GM19043 (cell line): ENCODE results near the gene ERCC6.

Experiments
- ATAC-seq: cut with Tn5 transposase; IDR thresholded peaks from one replicate; pipeline ENCODE4 v1.9.1; 2021; ENCODE audit warnings: low read depth; ENCODE audit not compliant: unreplicated experiment

The ERCC6 gene

DNA sequence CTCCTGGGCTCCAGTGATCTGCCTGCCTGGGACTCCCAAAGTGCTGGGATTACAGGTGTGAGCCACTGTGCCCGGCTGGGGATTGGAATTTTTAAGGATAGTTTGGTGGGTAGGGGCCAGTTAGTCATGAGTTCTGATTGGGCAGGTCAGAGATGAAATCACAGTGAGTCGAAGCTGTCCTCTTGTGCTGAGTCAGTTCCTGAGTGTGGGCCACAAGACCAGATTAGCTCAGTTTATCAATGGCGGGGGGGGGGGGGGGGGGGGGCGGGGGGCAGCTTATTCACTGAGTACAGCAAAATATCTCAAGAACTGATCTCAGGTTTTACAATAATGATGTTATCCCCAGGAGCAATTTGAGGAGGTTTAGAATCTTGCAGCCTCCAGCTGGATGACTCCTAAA is 11.6 kb upstream of the ERCC6 start:
- no peak for ATAC-seq

DNA sequence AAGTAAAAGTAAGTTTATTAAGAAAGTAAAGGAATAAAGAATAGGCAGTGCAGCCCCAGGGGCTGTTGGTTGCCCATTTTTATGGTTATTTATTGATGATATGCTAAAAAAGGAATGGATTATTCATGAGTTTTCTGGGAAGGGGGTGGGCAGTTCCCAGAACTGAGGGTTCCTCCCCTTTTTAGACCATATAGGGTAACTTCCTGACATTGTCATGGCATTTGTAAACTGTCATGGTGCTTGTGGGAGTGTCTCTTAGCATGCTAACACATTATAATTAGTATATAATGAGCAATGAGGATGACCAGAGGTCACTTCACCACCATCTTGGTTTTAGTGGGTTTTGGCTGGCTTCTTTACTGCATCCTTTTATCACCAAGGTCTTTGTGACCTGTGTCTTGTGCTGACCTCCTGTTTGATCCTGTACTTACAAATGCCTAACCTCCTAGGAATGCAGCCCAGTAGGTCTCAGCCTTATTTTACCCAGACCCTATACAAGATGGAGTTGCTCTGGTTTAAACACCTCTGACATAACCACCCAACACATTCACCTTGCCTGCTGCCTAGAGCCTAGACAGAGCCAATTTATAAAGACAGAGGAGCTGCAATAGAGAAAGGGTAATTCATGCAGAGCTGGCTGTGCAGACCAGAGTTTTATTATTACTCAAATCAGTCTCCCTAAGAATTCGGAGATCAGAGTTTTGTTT is 10.9 kb upstream of the ERCC6 start:
- no peak for ATAC-seq

DNA sequence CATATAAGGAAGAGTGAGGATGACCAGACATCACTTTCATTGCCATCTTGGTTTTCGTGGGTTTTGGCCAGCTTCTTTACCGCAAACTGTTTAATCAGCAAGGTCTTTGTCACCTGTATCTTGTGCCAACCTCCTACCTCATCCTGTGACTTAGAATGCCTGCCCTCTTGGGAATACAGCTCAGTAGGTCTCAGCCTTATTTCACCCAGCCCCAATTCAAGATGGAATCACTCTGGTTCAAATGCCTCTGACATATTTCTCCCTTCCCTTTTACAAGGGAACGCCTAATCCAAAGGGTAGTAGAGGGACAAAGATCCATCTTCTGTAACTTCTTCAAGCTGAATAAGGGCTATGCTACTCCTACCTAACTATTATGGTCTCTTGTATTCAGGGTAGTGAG is 4.7 kb upstream of the ERCC6 start:
- no peak for ATAC-seq

DNA sequence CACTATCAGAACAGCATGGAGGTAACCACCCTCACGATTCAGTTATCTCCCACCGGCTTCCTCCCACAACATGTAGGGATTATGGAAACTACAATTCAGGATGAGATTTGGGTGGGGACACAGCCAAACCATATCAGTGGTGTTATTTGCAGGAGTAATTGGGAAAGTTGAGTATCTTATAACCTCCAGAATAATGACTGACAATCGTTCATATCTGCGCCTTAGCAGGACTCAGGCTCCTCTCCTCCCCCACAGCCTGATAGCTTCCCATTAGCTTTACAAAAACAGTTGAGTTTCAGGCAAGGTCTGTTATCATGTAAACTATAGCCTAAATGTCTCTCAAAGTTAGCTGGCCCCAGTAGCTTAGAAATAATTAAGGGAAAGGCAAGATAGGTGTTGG is 3.4 kb upstream of the ERCC6 start:
- ATAC-seq, result no peak

DNA sequence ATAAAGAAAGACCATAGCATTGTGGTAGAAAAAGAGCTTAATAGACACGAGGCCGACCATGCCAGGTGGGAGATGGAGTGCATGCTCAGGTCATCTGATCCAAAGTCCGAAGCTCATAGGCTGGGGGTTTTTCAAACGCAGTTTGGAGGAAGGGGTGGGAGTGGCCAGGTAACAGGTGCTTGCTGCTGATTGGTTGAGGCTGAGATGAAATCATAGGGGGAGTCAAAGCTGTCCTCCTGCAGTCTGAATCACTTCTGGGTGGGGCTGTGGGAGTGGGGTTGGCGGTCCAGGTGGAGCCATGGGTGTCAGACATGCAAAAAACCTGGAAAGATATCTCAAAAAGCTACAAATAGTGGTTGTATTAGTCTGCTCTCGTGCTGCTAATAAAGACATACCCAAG is 2.8 kb upstream of the ERCC6 start:
- no peak for ATAC-seq

DNA sequence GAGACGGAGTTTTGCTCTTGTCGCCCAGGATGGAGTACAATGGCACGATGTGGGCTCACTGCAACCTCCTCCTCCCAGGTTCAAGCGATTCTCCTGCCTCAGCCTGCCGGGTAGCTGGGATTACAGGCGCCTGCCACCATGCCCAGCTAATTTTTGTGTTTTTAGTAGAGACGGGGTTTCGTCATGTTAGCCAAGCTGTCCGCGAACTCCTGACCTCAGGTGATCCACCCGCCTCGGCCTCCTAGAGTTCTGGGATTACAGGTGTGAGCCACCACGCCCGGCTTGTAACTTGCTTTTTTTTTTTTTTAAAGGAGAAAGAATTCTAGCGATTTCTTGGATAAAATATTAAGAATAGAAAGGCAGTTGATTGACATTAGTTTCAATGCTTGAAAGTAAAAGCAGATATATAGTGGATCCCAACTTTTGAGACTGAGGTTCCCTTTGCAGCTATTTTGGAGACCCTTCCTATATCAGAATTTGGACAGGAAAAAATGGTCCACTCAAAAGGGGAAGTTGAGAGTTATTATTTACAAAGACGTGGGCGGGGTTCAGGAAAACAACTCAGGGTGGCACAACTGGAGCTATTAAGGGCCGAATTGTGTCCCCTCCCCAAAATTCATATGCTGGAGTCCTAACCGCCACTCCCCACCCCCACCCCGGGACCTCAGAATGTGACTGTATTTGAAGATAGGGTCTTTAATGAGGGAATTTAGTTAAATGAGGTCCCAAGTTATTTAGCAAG is 1.3 kb upstream of the ERCC6 start:
- no peak for ATAC-seq

DNA sequence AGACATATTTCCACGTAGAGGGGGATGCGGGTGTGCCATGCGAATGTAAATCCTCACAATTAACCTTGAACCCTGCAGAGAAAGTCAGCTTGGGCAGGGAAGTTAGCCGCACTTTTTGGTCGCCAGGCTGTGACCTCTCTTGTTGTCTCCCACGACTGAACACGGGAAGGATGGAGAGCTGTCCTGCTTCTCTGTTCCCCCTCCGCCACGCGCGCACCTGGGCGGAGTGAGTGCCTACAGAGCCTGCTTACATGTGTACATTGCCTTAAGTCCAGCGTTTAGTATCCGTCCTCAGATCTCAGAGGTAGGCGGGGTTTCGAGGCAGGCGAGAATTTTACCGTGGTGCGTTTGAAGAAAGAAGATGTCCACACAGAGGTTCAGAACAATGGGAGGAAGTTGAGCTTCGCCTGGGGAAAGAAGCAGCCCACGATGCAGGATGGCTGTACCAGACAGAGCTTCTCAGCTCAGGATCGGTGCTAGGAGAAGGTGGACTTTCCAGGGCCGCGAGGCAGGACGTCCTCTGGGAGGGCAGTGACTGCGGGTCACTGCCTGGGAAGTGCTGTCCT is 482 bp upstream of the ERCC6 start:
- peak; percentile 2 for ATAC-seq

DNA sequence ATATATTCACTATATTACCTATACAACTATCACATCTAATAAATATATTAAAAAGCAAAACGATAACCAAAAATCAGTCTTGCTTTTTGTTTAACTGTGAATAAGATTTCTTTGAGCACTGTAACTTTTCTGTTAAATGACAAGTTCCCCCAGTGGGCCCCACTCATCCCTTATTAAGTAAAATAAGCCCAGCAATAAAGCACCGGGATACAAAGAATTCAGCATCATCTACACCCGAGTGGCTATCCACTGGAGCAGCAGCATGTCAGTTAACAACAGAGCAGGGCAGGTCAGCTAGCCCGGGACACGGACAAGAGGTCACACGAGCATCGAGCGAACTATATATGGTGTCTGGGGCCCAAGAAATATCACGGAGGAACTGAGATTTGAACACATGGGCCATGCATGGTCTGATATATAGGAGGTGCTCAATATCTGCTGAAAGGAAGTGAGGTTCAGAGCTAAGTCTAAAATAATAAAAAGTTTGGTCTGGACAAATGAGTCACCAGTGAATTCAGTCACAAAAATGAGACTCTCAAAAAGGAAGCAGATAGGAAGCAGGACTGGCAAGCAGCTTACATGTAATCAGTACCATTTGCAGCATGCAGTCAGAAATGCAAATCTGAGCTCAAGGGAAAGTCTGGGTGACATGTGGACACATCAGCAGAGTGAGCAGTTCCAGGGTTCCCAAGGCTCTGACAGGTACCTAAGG is 4.1 kb downstream of the ERCC6 start:
- peak; percentile 59 for ATAC-seq

DNA sequence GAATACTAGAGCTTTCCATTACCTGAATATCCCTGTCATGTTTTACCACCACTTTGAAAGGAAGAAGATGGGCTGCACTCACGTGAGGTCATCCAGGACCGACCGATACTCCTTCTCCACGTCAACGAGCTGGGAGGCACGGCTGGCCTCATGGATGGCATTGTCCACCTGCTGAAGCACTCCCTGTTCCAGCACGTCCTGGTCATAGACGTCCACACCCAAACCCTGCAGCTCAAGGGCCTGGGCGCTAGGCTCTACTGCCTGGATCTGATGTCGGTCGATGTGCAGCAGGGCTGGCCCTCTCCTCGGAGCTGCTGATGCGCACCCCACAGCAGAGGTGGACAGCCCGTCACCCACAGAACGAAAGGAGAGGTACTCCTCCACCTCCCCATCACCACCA is 6.5 kb downstream of the ERCC6 start:
- ATAC-seq, result no peak

DNA sequence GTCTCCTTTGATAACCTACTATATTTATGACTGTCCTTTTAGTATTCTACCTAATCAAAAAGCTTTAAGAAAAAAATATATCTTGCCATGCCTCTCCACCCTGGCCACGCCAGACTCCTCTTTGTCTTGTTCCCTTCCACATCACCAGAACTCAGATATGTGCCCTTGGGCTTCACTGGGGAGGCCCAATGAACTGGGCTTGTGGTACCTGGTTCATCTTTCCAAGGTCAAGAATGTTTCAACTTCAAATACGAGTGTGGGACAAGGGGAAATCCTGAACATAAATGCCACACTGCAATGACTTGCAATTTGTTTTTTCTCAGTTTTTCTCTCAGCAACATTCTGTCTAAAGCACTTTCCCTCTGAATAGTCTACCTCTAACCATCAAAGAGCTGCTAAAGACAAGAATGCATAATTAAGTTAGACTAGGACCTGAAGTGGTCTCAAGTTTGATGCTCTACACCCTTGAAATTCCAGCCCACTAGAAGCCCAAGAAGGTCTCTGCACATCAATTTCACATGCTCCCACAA is 9.9 kb downstream of the ERCC6 start:
- ATAC-seq, result no peak

DNA sequence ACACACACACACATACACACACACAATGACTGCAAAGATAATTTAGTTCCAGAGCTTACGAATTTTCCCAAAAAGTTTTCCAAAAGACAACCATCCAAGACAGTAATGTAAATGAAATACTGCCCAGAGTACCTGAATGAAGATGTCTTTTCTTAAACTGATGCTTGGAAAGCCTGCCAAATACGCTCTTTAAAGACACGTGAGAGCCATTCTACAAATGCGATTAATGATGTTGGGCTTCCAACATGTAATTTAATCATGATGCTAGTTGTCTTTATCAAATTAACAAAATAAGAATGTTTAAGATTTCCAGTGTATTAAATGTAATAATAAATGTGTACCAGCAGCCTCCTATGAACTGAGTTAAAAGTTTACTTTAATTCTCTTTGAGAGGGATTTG is 11.1 kb downstream of the ERCC6 start:
- no peak for ATAC-seq

DNA sequence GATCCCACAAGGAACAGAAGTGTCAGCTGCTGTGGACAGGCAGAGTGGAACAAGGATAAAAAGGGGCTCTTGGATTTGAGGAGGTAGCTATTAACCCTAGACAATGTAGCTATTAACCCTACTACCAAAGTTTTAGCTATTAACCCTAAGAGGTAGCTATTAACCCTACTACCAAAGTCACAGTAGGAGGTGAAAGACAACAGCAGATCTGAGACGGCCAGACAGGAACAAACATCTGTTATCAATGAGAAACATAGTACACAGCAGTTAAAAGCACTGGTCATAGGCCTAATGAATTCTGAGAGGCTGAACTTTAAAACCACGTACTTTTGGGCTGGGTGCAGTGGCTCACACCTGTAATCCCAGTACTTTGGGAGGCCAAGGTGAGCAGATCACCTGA is 11.9 kb downstream of the ERCC6 start:
- no peak for ATAC-seq

DNA sequence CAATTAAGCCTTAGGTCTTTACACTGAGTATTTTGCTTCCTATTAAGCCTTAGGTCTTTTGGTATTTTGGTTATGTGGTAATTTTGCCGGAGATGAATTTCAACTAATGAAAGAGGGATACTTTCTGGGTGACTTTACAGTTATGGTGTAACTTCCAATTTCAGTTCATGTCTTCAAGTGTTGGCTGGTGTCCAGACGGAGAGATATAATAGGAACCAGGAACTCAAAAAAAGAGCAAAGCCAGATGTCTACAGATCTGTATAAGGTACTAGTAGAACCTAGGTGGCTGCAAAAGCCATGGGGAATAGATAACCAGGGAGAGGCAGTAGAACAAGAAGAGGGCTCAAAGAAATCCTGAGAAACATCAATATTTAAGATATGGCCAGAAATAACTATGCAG is 12.3 kb downstream of the ERCC6 start:
- no peak for ATAC-seq

DNA sequence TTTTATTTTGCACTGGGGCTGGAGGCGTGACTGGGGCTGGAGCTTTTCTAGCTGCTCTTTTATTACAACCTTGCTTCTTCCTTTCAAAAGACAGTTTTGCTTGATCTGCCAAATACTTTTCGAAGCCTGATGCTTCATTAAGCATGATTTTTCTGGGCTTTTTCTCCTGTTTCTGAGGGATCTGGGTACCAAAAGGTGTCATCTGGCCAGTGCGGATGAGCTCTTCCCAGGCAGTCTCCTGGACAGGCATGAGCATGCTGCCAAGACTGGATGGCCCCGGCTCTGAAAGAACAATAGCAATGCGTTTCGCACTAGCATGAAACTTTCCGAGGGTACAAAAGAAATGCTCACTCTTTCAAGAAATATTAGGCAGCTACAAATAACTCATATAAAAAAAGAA is 14.4 kb downstream of the ERCC6 start:
- ATAC-seq, result no peak

DNA sequence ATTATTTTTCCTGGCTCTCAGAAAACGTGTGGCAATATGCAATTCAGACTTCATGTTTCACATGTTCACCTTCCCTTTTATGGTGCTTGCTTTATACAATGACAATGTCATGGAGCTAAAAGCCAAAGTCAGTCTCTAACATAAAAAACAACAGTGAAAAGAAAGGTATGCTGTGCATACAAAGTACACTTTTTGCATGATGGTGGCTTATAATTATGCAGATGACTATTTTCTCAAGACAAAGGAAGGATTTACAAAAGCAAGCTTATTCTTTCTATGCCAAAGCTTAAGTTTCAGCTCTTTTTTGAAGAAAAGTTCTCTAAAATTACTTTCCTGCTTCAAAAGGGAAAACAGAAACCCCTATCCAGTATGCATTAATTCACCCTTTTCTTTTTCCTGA is 15.6 kb downstream of the ERCC6 start:
- no peak for ATAC-seq

DNA sequence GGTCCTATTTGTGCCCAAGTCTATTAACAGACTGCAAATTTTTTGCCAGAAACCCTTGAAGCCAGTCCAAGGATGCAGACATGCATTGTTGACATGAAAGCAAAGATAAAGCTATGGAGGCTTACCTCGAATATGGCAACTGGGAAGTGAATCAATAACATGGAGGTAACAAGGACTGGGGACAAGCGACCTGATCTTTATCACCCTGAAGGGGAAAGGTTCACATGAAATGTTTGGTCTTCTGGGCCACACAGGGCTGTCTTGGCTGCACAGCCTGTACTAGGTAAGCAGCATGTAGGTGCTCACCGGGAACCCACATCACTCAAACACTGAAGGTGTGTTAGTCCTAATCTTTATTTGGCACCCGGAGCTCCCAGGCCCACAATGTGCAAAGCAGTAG is 17.9 kb downstream of the ERCC6 start:
- ATAC-seq, result no peak

DNA sequence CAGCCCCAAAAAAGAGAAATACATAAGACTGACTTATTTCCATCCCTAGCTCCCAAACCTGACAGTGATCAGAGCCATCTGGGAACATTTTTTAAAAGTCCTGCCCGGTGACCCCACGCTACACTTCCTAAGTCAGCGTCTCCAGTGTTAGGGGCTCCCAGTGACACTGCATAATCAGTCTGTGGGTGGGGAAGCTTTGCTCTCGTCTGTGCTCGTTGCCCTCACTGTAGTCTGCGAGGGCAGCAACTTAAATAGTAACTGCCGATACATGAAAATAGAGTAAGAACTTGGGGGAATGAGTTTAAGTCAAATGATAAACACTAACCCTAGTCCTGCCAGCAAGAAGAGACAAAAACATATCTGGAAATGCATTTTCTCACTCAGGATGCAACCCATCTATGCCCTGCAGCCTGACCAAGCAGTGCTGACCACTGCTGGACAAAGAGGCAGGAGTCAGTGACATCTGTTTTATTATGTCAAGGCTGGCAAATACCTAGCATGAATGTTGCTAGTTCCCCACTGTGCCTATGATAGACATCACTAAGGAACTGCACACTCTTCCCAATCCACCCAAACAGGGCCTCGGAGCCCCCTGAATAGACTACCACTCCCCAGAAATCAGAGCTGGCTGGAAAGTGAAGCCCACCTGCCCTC is 18.7 kb downstream of the ERCC6 start:
- ATAC-seq, result no peak

DNA sequence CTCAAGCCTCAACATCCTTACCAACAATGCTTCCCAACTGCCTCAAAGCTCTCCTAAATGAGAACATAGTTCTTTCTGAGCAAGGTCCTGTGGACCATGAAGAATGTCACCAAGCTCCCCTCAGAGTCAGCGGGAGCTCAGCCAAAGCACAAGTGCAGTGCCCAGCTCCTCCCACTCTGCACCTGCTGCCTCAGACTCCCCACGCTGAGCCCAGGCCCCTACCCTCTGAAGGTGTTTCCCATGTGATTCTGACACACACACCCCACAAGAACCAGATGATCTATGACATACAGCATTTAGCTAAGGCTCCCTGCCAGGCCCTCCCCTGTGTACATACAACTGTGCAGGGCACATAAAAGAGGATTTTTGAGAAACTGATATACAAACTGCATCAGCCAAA is 19.2 kb downstream of the ERCC6 start:
- no peak for ATAC-seq

DNA sequence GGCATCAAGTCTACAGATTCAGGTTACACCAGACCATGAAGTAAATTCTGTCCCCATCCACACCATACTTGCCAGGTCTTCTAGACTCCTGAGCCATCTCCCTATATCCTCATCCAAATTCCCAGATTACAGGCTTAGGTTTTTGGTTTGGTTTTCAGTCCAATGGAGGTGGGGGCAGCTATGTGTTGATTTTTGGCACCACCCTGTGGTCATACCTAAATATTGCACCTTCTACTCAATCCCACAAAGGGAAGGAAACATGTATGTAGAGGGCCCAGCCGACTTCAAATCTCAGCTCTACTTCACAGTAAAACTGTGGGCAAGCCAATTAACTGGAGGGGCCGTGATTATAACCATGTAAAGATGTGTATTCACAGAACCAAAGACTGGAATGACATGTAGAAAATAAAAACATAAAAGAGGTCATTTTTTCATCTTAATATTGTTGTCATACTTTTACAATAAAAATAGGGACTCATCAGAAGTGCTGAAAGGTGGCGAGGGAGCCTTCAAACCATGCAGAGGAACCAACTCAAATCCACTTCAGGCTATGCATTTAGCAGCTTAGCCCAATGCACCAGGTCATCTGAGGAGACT is 19.8 kb downstream of the ERCC6 start:
- ATAC-seq, result peak; percentile 63

DNA sequence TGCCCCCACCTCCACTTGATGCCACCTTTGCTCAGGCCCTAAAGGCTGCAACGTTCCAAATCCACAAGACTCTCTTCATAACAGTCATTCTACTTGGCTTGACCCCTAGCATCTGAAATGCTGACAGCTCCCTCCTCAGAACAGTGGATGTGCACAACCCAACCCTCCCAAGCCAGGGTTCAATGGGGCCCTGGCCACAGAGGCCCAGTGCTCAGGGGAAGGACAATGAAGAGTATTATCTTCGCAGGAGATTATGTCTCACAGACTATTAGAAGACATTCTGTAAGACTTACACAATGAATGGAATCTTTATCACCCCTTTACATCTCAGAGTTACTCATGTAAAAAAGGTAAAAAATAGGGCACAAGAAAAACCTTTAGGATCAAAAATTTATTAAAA is 20.4 kb downstream of the ERCC6 start:
- no peak for ATAC-seq
